HL-60 (cell line): ENCODE measurements around the gene WWP2.

Experiments
- CTCF ChIP-seq: IDR thresholded peaks from one replicate; pipeline ENCODE4 v1.5.1; 2011; ENCODE audit warnings: low read length, control low read depth, inconsistent platforms; ENCODE audit not compliant: insufficient read depth
- REST ChIP-seq: IDR thresholded peaks from 2 replicates; pipeline ENCODE4 v1.6.1; 2012; ENCODE audit warnings: low read depth; ENCODE audit not compliant: insufficient replicate concordance

GRCh38 chr16:69909760-69910159 is 147.6 kb downstream of the WWP2 start:
- TF ChIP-seq CTCF, result no peak
- no peak for TF ChIP-seq REST
